GM23338 (cell line): ENCODE measurements around the gene EBI3.
"Not testable (repeated sequence)": the region's sequence is repeated elsewhere in the genome, so short reads cannot be mapped to it uniquely, and the experiment has no call there.

ENCODE experiments used
- CREB1 ChIP-seq: fragments of 250-450 bp; sonication (Bioruptor Pico); IDR thresholded peaks from 2 replicates; pipeline ENCODE4 v1.5.0; 2020; ENCODE audit warnings: low read depth, mild to moderate bottlenecking, moderate library complexity
- CTCF ChIP-seq, 2 experiments: fragments of 200-600 bp in 1 of 2; sonication (generic) in 1 of 2; conservative IDR thresholded peaks; 2 replicates each; pipeline versions ENCODE4 v1.5.1 to v1.6.1; 2016 to 2017; ENCODE audit warnings: antibody characterized with exemption in 2 of 2, low read depth in 2 of 2, mild to moderate bottlenecking in 2 of 2, moderate library complexity in 1 of 2
- EZH2 ChIP-seq: fragments of 200-600 bp; sonication (generic); IDR thresholded peaks from one replicate; pipeline ENCODE4 v1.8.0; 2017; ENCODE audit warnings: antibody characterized with exemption, mild to moderate bottlenecking, low read depth; ENCODE audit not compliant: unreplicated experiment
- EZH2phosphoT487 ChIP-seq: fragments of 200-600 bp; sonication (generic); IDR thresholded peaks from one replicate; pipeline ENCODE4 v1.8.1; 2018; ENCODE audit warnings: antibody characterized with exemption; ENCODE audit not compliant: unreplicated experiment
- NANOG ChIP-seq: IDR thresholded peaks from 2 replicates; pipeline ENCODE4 v1.6.1; 2016; ENCODE audit warnings: antibody characterized with exemption, borderline replicate concordance
- POLR2AphosphoS5 ChIP-seq: IDR thresholded peaks from 2 replicates; pipeline ENCODE4 v1.6.1; 2016; ENCODE audit warnings: antibody characterized with exemption, low read depth
- ZNF331 ChIP-seq: fragments of 250-450 bp; sonication (Bioruptor Pico); IDR thresholded peaks from 2 replicates; pipeline ENCODE4 v1.5.0; 2020; ENCODE audit warnings: low read depth, mild to moderate bottlenecking, moderate library complexity
- ZNF462 ChIP-seq: fragments of 250-450 bp; sonication (Bioruptor Pico); IDR thresholded peaks from 2 replicates; pipeline ENCODE4 v1.5.0; 2020; ENCODE audit warnings: mild to moderate bottlenecking, moderate library complexity

- not testable (repeated sequence) for TF ChIP-seq POLR2AphosphoS5; CTCF (conservative IDR thresholded peaks at IDR 0.05; ENCODE audit: low read depth in 2 of 2); EZH2; EZH2phosphoT487; ZNF331 (CRISPR knock-in tag); CREB1 (CRISPR knock-in tag); NANOG; ZNF462 (CRISPR knock-in tag)
Measured at GRCh38 chr19:4232139-4232538, 2.8 kb downstream of the EBI3 start.
